HG03135 (cell line): Measurements from ENCODE around the gene TGFBR1.
"Not testable (repeated sequence)": the region's sequence is repeated elsewhere in the genome, so short reads cannot be mapped to it uniquely, and the experiment has no call there.

Experiments
- ATAC-seq: cut with Tn5 transposase; IDR thresholded peaks from one replicate; pipeline ENCODE4 v1.9.1; 2021; ENCODE audit warnings: mild to moderate bottlenecking, moderate library complexity; ENCODE audit not compliant: unreplicated experiment

The TGFBR1 gene

DNA sequence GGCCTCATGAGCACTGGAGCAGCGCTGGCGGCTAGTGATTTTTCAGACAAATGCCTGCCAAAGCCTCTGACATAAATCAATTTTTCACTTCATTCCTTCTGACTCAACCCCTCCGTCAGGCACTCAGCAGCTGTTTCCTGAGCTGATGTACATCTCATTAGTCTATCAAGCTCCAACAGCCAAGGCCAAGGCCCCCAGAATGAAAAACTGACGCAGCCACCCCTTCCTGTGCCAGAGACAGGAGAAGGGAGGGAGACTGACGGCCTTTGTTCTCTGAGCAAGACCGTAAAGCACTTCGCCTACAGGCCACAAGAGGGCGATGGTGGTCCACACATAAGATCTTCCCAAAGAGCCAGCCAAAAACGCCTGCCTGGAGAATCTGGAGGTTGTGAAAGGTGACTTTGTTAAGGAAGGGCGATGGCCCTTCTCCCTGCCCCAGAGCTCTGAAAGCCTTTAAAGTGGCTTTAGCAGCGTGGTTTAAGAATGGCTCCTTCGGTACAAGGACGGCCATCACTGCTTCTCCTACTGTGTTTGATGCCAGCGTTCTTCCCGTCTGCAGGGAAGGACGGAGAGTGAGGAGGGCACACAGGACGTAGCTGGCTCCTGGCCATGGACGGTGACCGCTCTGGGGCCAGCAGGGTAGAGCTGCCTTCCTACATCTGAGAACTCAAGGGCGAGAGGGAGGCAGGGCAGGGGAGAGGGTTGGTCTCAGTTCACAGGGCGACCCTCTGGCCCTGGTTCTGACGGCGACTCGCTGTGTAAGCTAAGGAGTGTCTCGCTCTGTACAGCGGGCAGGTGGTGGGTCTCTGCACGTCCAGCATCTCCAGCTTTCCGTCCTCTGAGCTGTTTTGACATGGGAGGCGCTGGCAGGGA, 79.8 kb downstream of the TGFBR1 start:
- ATAC-seq = peak; percentile 64

DNA sequence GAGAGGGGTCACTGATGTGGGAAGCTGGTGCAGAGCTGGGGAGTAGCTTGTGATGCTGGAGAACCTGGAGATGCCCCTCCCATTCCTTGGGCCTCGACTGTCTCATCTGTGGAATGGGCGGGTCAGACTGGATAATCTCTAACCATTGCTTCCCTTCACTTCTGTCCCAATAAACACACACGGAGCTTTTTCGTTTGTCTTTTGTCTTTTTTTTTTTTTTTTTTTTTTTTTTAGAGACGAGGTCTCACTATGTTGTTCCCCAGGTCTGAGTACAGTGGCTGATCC, 80.4 kb downstream of the TGFBR1 start:
- no peak for ATAC-seq

DNA sequence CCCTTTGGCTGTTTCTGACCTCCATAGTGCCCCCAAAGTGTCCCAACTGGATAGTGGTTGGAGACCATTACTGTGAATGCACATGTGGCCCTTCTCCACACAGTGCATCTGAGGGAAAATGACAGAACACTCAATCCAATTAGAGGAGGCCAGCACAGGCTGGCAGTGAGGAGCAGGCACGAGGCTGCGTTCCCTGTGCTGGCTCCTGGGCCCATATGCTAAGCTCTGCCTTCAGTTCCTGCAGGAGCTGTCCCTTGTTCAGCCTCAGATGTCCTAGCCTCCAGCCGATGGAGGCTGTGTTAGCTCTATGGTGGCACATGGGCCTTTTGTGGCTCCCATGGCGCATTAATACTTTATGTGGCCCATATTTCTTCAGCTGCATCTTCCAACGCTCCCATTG, 81.0 kb downstream of the TGFBR1 start:
- no peak for ATAC-seq

DNA sequence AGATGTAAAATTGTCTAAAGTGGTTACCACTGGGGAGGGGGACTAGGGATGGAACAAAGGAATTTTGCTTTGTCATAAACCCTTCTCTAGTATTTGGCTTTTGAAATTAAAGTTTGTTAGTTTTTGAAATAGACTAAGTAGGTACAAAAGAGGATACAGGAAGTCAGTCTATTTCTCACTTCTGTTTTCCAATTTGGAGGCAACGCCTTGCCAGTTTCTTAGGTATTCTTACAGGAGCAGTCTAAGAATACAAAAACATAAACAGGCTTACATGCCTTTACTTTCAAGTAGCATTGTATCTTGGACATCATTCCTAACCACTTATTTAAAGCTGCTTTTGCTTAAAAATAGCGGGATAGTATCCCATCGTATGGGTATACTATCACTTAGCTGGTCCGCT, 82.4 kb downstream of the TGFBR1 start:
- ATAC-seq = no peak

DNA sequence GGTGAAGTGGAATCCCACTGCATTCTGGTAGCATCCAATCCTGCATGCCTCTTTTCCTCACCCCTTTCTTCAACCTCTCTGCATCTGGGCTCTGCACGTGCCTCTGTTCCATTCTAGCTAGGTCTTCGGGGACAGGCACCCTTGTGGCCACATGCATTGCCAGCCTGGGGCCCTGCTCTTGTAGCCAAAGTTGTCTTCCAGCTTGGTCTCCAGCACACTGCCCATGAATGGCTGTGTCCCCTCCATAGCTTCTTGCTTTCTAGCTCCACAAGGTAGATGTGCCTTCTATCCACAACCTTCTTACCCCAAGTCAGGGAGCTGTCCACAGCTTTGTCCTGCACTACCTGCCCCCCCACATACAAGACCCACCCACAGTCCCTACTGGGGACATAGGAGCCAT, 84.3 kb downstream of the TGFBR1 start:
- no peak for ATAC-seq

DNA sequence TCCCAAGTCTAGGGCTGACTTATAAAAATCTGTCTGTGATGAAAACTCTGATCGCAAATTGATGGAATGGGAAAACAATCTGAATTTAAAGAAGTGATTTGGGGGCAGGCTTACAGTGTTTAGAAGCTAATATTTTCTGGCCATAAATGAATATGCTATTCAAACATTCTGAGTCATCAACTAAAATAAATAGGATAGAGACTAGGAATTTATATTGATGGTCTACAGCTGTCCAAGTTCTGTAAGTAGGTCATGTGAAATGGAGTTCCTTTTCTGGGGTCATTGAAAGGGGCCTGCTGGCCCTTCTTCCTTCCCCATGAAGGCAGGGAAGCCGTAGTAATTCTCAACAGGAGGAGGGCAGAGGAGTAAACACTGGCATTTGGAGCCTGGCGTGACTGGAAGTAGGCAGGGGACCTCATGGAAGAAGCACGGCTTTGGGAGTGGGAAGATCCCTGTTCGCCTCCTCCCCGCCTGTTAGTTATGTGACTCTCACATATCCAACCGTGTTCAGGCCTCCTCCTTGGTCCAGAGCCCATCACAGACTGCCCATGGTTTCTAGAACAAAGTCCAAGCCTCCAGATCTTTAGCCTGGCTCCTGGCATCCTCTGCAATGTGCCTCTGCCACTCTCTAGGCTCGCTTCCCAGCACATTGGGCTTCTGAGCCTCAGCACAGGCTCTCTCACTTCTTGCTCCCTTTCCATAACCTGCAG, 85.1 kb downstream of the TGFBR1 start:
- no peak for ATAC-seq

DNA sequence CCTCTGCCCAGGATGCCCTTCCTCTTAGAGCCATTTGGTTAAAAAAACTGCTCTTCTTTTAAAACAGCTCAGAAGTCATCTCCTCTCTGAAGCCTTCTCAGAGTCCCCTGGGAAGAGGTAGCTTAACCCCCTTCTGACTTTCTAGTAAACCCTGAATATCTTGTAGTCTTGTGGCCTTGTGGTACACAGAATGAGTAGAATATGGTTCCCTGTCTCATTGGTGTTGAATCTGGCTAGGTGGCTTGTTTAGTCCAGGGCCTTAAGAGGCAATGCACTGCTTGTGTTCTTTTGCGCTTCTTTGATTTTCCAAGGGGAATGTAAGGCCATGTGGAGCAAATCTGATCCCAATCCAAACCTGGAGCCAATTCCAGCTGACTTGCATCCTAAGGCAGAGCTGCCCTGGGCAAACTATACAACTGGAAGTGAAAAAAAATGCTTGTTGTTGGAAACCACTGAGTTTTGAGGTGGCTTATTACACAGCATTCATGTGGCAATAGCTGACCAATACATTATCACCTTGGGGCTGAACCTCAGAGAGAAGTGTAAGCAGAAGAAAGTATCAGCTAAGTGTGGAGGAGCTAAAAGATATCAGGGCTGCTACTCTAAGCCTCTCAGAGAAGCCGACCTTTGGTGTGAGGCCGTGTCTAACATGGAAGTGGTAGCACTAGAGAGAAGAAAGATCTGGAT, 85.8 kb downstream of the TGFBR1 start:
- no peak for ATAC-seq

DNA sequence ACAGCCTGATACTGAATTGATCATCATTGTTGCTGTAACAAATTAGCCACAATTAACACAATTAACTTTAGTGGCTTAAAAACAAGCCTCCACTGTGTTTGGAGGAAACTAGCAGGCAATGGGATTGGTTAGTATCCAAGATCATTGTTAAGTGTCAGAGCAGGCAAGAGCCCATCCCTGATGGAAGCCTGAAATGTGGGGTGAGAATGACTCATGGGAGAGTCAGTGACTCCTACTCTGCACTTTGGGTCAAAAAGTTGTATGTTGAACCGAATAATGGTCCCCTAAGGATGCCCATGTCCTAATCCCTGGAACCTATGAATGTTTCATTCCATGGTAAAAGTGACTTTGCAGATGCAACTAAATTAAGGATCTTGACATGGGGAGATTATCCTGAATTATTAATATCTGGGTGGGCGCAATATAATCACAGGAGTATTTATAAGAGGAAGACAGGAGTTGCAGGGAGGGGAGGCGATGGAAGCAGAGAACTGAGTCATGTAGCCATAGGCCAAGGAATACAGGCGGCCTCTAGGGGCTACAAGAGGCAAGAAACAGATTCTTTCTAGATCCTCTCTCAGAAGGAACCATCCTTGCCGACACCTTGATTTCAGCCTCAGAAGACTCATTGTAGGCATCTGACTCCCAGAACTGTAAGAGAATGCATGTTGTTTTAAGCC, 88.0 kb downstream of the TGFBR1 start:
- ATAC-seq = no peak

DNA sequence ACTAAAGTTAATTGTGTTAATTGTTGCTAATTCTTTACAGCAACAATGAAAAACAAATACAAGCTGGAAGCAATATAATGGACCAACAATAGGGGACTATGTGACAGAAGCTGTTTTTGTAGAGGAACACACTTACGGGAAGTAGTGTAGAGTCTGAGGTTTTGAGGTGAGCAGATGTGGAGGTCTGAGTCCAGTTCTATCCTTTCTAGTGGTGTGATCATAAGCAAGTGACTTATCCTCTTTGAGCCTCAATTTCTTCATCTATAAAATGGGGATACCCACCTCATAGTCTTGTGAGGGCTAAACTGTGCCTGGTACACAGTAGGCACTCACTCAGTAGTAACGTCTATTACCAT, 88.5 kb downstream of the TGFBR1 start:
- ATAC-seq = no peak

DNA sequence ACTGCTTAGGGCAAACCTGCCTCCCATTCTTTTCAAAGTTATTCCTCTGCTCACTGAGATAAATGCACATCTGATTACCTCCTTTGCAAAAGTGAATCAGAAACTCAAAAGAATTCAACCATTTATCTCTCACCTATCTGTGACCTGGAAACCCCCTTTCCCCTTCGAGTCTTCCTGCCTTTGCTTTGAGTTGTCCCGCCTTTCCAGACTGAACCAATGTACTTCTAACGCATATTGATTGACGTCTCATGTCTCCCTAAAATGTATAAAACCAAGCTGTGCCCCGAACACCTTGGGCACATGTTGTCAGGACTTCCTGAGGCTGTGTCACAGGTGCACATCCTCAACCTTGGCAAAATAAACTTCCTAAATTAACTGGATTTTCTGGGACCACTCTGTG, 91.6 kb downstream of the TGFBR1 start:
- not testable (repeated sequence) for ATAC-seq

DNA sequence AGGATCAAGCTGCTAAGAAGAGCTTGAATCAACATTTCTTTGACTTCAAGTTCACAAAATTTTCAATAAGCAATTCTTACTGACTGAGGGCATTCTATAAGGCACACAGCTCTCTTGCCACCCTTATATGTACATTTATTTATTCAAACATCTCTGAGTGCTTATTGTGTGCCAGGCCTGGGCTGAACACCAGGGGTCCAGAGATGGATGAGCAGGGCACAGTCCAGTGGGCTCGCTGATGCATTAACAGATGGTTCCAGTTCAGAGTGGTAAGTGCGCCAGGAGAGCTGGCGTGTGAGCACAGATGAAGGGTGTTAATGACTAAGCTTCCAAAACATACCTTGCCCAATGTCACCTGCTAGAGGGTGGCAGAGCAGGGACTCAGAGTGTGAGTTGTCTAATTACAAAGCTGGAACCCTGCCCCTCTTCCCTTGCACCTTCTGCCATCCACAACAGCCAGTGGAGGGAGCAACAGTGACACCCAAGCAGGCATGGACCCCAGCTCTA, 92.3 kb downstream of the TGFBR1 start:
- ATAC-seq = no peak

DNA sequence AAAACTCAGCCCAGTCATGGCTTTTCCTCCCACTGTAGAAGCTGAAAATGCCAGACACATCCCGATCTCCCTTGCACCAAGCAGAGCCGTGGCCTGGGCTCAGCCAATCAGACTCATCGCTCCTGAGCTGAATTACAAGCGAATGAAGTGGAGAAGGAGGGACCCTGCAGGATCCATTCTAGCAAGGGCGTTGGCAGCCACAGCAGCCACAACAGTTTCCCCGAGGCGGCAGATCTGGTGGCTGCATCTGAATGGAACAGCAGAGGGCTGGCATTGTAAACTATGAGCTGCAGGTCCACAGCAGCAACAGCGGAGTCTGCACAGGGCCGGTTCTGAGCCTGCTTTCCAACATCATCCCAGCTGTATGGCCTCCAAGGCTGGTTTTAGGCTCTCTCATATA, 93.1 kb downstream of the TGFBR1 start:
- no peak for ATAC-seq

DNA sequence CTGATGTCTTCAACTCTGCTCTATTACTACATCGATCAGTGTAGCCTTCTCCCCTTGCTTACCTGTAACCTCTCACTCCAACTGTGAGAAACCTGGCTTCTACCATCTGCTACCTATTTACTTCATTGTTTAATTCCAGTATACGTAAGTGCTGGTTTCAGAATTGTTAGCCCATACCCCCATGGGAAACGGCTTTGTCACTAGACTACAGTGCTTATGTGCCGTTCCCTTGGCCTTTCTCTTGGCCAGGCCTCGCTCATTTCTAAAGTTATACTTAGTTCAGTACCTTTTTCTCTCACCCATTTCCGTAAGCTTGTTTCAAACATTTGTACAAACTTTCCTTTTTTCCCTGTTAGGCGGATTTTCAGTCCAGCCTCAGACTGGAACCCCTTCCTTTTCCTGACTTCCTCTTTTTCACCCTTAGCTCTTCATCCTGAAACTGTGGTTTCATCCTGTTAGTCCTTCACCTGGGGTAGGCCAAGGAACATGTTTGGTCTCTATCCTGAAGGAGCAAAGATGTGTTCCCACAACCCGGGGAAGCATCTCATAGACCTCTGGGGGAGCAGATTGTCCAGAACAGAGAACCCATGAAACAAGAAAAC, 95.1 kb downstream of the TGFBR1 start:
- ATAC-seq = no peak

DNA sequence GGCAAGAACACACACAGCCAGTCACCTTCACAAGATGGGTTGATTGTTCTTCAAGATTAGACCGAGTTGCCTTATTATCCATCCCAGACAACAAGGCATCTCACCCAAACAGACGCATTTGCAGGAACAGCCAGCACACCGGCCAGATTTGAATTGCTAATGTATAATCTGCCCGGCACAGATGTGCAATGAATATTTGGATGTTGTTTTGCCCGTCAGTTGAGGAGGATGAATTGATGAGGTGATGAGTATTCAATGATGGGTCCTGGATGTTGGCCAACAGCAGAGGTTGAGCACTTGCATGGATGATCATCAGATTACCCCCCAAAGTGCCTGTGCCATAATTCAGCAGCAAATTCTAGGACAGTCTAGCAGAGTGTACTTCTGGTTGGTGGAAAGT, 96.7 kb downstream of the TGFBR1 start:
- ATAC-seq = no peak
